ENCODE results near the gene MKRN2OS.

DNA sequence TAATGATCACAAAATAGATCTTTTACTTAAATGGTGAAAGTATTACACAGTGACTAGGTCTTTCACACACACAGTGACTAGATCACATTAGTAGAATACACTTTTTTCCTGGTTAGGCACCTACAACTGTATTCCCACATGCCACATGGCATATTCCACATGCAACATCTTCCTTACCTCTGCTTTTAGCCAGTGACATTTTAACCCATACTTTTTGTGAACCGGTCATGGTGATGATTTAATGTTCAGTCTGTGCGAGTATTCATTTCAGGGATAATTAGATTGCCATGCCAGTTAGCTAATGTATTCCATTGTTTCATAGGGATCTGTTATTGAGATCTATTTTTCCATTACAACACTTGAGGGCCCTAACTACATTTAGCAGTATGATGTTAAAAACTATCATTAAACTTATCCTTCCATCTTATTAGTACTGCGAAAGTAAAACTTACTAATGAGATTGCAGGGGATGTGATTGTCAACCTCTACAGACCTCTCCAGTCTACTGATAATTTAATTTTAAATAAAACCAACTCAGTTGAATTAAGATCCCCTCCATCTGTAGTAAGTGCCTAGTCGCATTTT lies 32.7 kb downstream of the MKRN2OS start:
- TF ChIP-seq CTCF (IDR thresholded peaks at IDR 0.05) (no peak), POLR2AphosphoS5 (IDR thresholded peaks at IDR 0.05) (no peak), POLR2A (IDR thresholded peaks at IDR 0.05) (no peak)
